Aorta (tissue), 5 donors: Measurements from ENCODE around the gene OSBPL5. TPM values are rescaled to one million over a fixed set of nuclear protein-coding genes. Genes with fewer than 3 reads are reported as not detected.

ENCODE experiments used
- ATAC-seq: fragments of 200-7000 bp; cut with Tn5 transposase; one replicate; pipeline ENCODE4 v1.9.1; 2022; ENCODE audit warnings: moderate library complexity; ENCODE audit not compliant: low FRiP score
- DNase-seq, 2 donors: peaks; one replicate each; pipeline ENCODE4 v3.0.0-alpha.2; 2020
- H3K27ac ChIP-seq, 2 donors: one replicate each; pipeline ENCODE4 v1.5.1; 2013; ENCODE audit warnings: low read length in 2 of 2, mild to moderate bottlenecking in 2 of 2, moderate library complexity in 2 of 2, control low read depth in 1 of 2, inconsistent platforms in 1 of 2, low read depth in 1 of 2
- H3K27me3 ChIP-seq, 2 donors: one replicate each; pipeline ENCODE4 v1.6.1; 2013; ENCODE audit warnings: control low read depth in 1 of 2, low read length in 1 of 2, mild to moderate bottlenecking in 1 of 2, moderate library complexity in 1 of 2; ENCODE audit not compliant: insufficient read depth in 2 of 2, control insufficient read depth in 1 of 2
- H3K36me3 ChIP-seq, 2 donors: one replicate each; pipeline ENCODE4 v1.6.1; 2013; ENCODE audit warnings: control low read depth in 1 of 2, low read length in 1 of 2, mild to moderate bottlenecking in 1 of 2; ENCODE audit not compliant: insufficient read depth in 2 of 2, control insufficient read depth in 1 of 2
- H3K4me1 ChIP-seq, 2 donors: one replicate each; pipeline ENCODE4 v1.6.1; 2013; ENCODE audit warnings: low read length in 2 of 2, control low read depth in 1 of 2, mild to moderate bottlenecking in 1 of 2, moderate library complexity in 1 of 2; ENCODE audit not compliant: insufficient read depth in 2 of 2, control insufficient read depth in 1 of 2
- H3K4me3 ChIP-seq, 2 donors: one replicate each; pipeline ENCODE4 v1.5.1; 2013; ENCODE audit warnings: low read length in 2 of 2, control low read depth in 1 of 2, mild to moderate bottlenecking in 1 of 2
- H3K9me3 ChIP-seq: one replicate; pipeline ENCODE4 v1.6.1; 2013; ENCODE audit warnings: mild to moderate bottlenecking, low read length; ENCODE audit not compliant: control insufficient read depth
- WGBS, 2 donors: extraction: QIAGEN DNeasy Blood & Tissue Kit; methylation state at CpG; one replicate each; pipeline ENCODE4 v1.1.7; 2013; 5-methylcytosine and 5-hydroxymethylcytosine counted together
- intact Hi-C, 2 donors: fragments of 100-400 bp; cut with DNase I; formaldehyde crosslinking; loops; one replicate each; pipeline versions ENCODE4 v1.14.2 to v1.15.0; 2022
- polyA plus RNA-seq, 2 donors: library from polyadenylated mRNA; stranded (reverse); fragments of 200-250 nt; gene quantifications; one replicate each; pipeline ENCODE4 v1.2.3, GENCODE V29; 2013
- total RNA-seq, 2 donors: library from RNA; stranded (reverse); fragmentation: NEBNext Ultra II Directional; extraction: Animal tissue kit (Norgen Biotek cat#: 25700); gene quantifications; one replicate each; pipeline ENCODE4 v1.2.1, GENCODE V29; 2021
- donor health status: healthy with polysubstance abuse.
- donor health status: Bipolar disorder and iron deficiency.
- donor health status: DM: no; HTN: no; CAD: no.
- donor health status: DM: no; HTN: no; CAD: no.
- donor health status: DM: yes; HTN: yes; CAD: no.

The OSBPL5 gene
- total and polyA plus RNA-seq, 4 donors: 11.9 to 69.1 (median 56.2) TPM

DNA sequence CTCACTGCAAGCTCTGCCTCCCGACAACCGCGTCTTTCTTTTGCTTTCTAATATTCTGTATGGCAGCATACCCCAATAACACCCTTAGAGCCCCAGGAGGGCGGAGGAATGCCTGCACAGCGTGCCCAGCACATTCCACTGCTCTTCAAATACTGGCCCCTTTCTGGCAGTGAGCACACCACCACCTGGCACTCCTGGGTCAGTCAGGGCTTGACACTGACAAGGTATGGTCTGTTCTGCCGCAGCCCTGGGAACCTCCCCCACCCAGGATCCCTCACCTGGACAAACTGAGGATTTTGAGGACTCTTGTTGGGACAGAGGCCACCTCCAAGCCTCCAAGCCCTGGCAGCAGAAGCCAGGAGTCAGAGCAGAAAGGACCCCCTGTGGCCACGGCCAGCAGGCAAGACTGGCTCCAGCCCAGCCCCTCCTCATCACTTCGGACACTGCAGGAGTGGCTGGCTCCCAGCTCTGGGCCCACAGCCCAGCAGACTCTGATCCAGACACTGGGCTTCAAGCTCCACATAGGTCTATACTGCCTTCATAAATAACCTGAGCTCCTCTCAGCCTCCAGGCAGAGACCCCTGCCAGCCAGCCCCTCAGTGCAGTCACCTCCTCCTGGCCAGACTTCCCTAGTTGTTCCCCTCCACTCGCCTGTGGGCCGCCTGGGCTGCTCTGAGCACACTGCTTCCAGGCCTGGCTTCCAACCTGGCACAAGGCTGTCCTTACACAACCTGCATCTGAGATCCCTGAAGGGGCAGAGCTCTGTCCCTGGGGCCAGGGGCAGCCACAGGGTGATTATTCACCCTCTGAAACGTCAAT, 122.4 kb downstream of the OSBPL5 start:
- 26 to 30% methylated on average over 11 of the region's 11 CpGs for WGBS, 2 donors
- Histone ChIP-seq H3K4me3 (no peak overlapping the region), H3K27ac (peak overlapping the region; percentile 56 to 68), H3K27me3 (no peaks in the 10 kb centered on the region), H3K36me3 (peaks cover 0 to 2% of the 10 kb centered on the region in 2 donors), H3K4me1 (peaks cover 0 to 2% of the 10 kb centered on the region in 2 donors), H3K9me3 (no peaks in the 10 kb centered on the region)
- DNase-seq (no peak), ATAC-seq (peak; percentile 58)
- intact Hi-C loops: no loop called here

DNA sequence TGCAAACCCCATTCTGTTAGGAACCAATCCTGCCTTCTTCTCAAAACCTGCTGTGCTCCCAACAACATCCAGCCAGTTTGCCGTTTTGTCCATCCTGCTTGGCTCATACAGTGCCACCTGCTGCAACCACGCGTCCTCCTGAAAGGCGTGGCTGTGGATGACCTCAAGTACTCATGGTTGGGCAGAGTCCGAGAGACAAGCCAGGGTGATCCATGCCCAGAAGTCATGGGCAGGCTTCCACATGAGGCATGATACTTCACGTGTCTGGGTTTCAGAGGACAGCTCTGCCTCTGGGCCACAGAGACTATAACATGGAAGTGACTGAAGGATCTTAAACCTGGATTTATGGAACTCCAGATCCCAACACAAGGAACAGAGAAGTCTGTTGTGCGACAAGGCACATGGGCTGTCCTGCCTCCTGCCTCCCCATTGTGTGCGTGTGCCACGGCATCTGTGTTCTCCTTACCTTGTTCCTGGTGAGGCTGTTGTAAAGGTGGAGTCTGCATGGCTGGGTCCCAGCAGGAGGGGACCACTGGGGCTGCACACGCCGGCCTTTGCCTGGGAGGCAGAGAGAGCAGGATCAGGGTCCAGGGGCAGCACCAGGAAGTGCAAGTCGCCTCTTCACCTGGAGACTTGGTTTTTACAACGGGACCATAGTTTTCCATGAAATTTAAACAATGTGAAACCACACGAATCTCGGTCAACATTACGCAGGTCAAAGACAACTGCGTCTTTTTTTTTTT, 123.2 kb downstream of the OSBPL5 start:
- intact Hi-C loops: no loop called here
- DNase-seq (no peak), ATAC-seq (no peak)
- no peak overlapping the region for H3K27ac ChIP-seq
- H3K4me1 ChIP-seq: peaks cover 0 to 2% of the 10 kb centered on the region in 2 donors
- no peak overlapping the region for H3K4me3 ChIP-seq
- WGBS, 2 donors: 86 to 87% methylated on average over 17 of the region's 17 CpGs
- no peaks in the 10 kb centered on the region for H3K27me3 ChIP-seq
- peaks cover 0 to 2% of the 10 kb centered on the region in 2 donors for H3K36me3 ChIP-seq
- no peaks in the 10 kb centered on the region for H3K9me3 ChIP-seq

GRCh38 chr11:3040881-3041280, 124.2 kb downstream of the OSBPL5 start:
- Histone ChIP-seq H3K27ac (no peak overlapping the region), H3K27me3 (no peaks in the 10 kb centered on the region), H3K36me3 (peaks cover 0 to 4% of the 10 kb centered on the region in 2 donors), H3K4me3 (no peak overlapping the region), H3K9me3 (no peaks in the 10 kb centered on the region), H3K4me1 (peaks cover 0 to 2% of the 10 kb centered on the region in 2 donors)
- ATAC-seq: no peak
- peak in 1 of 2 donors; percentile 44 for DNase-seq
- intact Hi-C loops: no loop called here
- 90 to 93% methylated on average over 9 of the region's 9 CpGs for WGBS, 2 donors

- no peak overlapping the region for H3K27ac ChIP-seq
- H3K4me1 ChIP-seq: no peaks in the 10 kb centered on the region
- no peaks in the 10 kb centered on the region for H3K9me3 ChIP-seq
- 88 to 91% methylated on average over 12 of the region's 12 CpGs for WGBS, 2 donors
- intact Hi-C loops: loop anchor here (2.0 to 5.0 kb wide), 3 partner anchors 53 to 179 kb away; partner anchors contain the start of gene MRGPRG (in 2 of the 2)
- DNase-seq (no peak), ATAC-seq (no peak)
- H3K36me3 ChIP-seq: peaks cover 0 to 7% of the 10 kb centered on the region in 2 donors
- no peak overlapping the region for H3K4me3 ChIP-seq
- H3K27me3 ChIP-seq: no peaks in the 10 kb centered on the region
Measured at GRCh38 chr11:3037945-3038271, 127.2 kb downstream of the OSBPL5 start.

Other genes starting within 250 kb of the OSBPL5 start
- gene PHLDA2, start 235.9 kb downstream of the OSBPL5 start, total RNA-seq: 1 to 10 TPM; 6.4 to 7.1 TPM
- gene PHLDA2, start 235.9 kb downstream of the OSBPL5 start, polyA plus RNA-seq: 10 to 100 TPM in 1 of 2 donors, 1 to 10 TPM in 1; 7.4 to 17.2 TPM
- 100 to 1,000 TPM in 1 of 2 donors, 10 to 100 TPM in 1; 99.5 to 109 TPM for gene NAP1L4, start 173.0 kb downstream of the OSBPL5 start, total RNA-seq
- 10 to 100 TPM; 65.4 to 66.9 TPM for gene NAP1L4, start 173.0 kb downstream of the OSBPL5 start, polyA plus RNA-seq
- 10 to 100 TPM; 37.7 to 38.9 TPM for gene CARS1, start 107.9 kb downstream of the OSBPL5 start, total RNA-seq
- gene CARS1, start 107.9 kb downstream of the OSBPL5 start, polyA plus RNA-seq: 10 to 100 TPM; 18.8 to 41.4 TPM
- gene MRGPRG, start 53.5 kb upstream of the OSBPL5 start, total RNA-seq: not detected
- gene MRGPRG, start 53.5 kb upstream of the OSBPL5 start, polyA plus RNA-seq: not detected
- gene MRGPRE, start 67.1 kb upstream of the OSBPL5 start, total RNA-seq: not detected
- gene MRGPRE, start 67.1 kb upstream of the OSBPL5 start, polyA plus RNA-seq: not detected
- gene ZNF195, start 213.8 kb upstream of the OSBPL5 start, total RNA-seq: 10 to 100 TPM; 13.7 to 18.4 TPM
- gene ZNF195, start 213.8 kb upstream of the OSBPL5 start, polyA plus RNA-seq: 1 to 10 TPM; 6.0 to 9.2 TPM